ENCODE results near the gene CCDC14. TPM values are rescaled to one million over a fixed set of nuclear protein-coding genes. Genes with fewer than 3 reads are reported as not detected.

The CCDC14 gene, protein sequence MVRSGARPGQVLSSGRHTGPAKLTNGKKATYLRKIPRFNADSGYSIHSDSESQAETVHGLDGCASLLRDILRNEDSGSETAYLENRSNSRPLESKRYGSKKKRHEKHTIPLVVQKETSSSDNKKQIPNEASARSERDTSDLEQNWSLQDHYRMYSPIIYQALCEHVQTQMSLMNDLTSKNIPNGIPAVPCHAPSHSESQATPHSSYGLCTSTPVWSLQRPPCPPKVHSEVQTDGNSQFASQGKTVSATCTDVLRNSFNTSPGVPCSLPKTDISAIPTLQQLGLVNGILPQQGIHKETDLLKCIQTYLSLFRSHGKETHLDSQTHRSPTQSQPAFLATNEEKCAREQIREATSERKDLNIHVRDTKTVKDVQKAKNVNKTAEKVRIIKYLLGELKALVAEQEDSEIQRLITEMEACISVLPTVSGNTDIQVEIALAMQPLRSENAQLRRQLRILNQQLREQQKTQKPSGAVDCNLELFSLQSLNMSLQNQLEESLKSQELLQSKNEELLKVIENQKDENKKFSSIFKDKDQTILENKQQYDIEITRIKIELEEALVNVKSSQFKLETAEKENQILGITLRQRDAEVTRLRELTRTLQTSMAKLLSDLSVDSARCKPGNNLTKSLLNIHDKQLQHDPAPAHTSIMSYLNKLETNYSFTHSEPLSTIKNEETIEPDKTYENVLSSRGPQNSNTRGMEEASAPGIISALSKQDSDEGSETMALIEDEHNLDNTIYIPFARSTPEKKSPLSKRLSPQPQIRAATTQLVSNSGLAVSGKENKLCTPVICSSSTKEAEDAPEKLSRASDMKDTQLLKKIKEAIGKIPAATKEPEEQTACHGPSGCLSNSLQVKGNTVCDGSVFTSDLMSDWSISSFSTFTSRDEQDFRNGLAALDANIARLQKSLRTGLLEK
- 21.0 and 26.5 TPM in 2 replicates for total RNA-seq

DNA sequence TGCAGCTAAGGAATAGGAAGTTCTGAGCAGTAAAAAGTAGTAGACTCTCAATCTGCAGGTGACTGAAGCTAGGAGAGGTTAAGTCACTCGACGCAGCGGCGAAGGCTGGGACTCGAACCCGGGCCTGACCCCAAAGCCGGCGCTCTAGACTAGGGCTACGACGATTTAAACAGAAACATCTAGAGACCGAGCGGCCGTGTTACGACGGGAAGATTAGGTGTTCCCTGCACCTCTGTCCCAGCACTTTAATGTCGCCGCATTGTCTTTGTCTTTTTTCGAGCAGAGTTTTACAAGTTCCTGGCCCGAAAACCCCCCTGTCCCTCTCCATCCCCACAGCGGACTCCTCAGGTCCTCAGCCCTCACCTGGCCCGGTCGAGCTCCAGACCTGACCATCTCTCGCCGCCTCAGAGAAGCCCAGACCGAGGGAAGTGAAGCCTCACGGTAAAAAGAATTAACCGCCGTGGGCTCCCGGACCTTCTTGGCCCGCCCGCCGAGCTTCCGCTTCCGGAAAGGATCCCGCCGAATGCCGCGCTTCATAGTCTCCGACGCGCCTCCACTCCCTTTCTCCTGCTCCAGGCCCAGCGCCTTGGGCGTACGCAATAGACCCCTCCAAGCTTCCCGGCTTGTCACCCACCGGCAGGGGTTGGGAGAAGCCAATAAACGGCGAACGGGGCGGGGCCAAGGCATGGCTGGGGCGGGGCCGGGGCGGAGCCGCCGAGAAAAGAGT, at the start of gene CCDC14:
Gene CCDC14 (minus strand): TSS at position 449 of the 727 bp plus-strand sequence. CDS start 56 bp downstream, at position 393.

DNA sequence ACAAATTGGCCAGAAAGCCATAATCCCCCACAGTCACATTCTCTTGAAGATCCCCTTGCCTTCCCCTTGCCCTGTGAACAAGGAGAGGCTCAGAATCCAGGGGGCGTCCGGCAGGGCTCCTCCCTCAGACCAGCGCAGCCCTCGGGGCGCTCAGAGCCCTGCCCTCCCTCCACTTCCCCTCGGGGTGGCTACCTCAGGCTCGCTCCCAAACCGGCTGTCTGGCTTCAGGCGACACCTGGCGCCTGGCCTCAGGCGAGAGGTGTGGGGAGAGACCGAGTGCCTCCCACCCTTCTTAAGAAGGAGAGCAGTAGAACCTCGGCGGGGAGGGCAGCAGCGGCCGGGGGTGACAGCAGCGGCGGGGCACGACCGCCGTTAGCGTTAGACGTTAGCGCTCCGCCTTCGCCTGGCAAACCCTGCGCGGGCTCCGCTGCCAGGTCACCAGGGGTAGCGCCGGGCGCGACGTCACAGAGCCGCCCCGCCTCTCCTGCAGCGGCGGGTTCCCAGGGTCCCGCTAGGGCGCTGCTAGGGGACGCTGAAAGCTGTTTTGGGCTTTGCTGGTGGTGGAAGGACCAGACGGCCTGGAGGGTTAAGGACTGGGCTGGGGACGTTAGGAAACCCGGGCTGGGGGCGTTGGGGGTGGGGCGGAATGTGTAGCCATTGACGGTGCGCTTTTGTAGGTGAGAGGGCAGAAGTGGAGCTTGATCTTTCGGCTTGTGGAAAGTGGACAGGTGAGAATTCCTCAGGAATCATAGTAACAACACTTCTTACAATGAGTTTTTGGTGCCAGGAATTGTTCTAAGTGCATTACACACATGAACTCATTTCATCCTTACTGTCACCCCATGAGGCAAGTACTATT, 30.9 kb upstream of the CCDC14 start, which contains the start of gene ROPN1:
Gene ROPN1 (minus strand): TSS at position 395 of the 859 bp plus-strand sequence. CDS start 11,643 bp downstream, outside the sequence.

DNA sequence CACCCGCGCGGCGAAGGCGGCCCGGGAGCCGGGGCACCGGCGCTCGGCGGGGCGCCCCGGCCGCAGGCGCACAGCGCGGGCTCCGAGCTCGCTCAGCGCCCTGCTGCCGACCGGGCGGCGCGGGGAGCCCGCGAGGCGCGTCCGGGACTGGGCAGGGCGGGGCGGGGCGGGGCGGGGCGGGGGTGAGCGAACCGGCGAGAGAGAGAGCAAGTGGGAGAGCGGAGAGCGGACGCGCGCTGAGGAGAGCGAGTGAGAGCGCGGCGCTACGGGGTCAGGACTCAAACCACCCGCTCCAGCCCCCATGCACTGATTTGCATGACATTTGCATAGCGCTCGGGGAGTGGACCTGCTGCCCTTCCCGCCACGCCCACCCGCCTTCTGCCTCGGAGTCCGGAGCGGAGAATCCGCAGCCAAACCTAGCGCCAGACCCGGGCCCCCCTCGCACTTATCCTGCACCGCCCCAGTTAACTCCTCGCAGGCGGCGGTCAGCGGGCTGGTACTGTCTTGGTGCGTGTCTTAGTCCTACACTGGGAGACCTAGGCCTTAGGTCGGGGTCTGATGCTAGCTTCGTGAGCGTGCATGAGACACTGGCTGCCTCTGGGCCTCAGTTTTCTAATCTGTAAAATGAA, 76.7 kb downstream of the CCDC14 start, which contains the start of gene MYLK:
Gene MYLK (minus strand): TSS at position 130 of the 629 bp plus-strand sequence. CDS start 90,491 bp downstream, outside the sequence.

Other genes with a start within 250 kb of the CCDC14 start
- 183 and 191 TPM in 2 replicates for gene MYLK, start 76.9 kb downstream of the CCDC14 start, total RNA-seq
- not detected in 2 replicates for gene ROPN1, start 30.9 kb upstream of the CCDC14 start, total RNA-seq
- 0.43 and 0.92 TPM in 2 replicates for gene KALRN, start 72.1 kb upstream of the CCDC14 start, total RNA-seq